Measurements from ENCODE around the gene CBL.

DNA sequence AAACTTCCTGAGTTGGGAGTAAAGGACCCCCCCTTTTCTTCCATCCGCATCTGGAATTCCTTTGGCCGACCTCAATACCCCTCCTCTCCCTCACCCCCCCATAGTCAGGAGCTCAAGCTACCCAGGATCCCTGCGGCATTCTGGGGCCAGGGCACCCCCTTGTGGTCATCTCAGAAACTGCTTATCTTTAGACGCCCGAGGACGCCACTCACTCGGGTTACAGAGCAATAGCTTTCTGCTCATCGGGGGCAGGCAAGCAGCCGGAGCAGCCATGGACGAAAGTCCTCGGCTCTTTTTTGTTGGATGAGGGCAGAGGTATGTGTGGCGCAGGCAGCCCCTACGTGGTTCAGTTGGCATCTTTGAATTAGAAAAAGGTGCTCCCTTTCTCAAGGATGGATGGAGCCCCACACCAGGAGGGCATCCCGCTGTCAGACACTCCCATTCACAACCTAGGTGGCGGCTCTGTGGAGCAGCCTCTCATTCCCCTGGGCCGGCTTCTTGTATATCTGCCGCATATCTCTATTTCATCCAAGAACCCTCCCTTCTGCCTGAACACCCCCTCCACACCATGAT is 132.3 kb downstream of the CBL start:
- TF ChIP-seq, protein P1, sequence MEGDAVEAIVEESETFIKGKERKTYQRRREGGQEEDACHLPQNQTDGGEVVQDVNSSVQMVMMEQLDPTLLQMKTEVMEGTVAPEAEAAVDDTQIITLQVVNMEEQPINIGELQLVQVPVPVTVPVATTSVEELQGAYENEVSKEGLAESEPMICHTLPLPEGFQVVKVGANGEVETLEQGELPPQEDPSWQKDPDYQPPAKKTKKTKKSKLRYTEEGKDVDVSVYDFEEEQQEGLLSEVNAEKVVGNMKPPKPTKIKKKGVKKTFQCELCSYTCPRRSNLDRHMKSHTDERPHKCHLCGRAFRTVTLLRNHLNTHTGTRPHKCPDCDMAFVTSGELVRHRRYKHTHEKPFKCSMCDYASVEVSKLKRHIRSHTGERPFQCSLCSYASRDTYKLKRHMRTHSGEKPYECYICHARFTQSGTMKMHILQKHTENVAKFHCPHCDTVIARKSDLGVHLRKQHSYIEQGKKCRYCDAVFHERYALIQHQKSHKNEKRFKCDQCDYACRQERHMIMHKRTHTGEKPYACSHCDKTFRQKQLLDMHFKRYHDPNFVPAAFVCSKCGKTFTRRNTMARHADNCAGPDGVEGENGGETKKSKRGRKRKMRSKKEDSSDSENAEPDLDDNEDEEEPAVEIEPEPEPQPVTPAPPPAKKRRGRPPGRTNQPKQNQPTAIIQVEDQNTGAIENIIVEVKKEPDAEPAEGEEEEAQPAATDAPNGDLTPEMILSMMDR (IDR thresholded peaks at IDR 0.05), result peak; percentile 79 to 93 (median 86)
- TF ChIP-seq POLR2A (IDR thresholded peaks at IDR 0.05), result no peak
